ENCODE results near the gene NDUFV3.
"Not testable (repeated sequence)": the region's sequence is repeated elsewhere in the genome, so short reads cannot be mapped to it uniquely, and the experiment has no call there.

DNA sequence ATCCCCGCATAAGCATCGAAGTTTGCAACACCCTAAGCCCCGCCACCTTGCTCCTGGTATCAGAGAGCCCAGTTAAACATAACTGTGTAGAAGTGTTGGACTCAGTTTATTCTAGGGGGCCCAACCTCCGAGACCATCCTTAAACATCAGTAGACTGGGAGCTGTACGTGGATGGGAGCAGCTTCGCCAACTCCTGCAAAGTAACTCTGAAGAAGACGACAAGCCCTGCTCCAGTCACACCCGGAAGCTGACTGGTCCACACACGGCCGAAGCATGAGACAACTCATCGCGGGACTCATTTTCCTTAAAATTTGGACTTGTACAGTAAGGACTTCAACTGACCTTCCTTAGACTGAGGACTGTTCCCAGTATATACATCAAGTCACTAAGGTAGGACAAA lies 40.9 kb downstream of the NDUFV3 start:
- TF ChIP-seq, protein P1, sequence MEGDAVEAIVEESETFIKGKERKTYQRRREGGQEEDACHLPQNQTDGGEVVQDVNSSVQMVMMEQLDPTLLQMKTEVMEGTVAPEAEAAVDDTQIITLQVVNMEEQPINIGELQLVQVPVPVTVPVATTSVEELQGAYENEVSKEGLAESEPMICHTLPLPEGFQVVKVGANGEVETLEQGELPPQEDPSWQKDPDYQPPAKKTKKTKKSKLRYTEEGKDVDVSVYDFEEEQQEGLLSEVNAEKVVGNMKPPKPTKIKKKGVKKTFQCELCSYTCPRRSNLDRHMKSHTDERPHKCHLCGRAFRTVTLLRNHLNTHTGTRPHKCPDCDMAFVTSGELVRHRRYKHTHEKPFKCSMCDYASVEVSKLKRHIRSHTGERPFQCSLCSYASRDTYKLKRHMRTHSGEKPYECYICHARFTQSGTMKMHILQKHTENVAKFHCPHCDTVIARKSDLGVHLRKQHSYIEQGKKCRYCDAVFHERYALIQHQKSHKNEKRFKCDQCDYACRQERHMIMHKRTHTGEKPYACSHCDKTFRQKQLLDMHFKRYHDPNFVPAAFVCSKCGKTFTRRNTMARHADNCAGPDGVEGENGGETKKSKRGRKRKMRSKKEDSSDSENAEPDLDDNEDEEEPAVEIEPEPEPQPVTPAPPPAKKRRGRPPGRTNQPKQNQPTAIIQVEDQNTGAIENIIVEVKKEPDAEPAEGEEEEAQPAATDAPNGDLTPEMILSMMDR (conservative IDR thresholded peaks at IDR 0.05 in 1 of 2, IDR thresholded peaks at IDR 0.05 in 1 of 2; ENCODE audit: low read depth in 1 of 2, low read length in 2 of 2), result not testable (repeated sequence)
- not testable (repeated sequence) for TF ChIP-seq EZH2 (IDR thresholded peaks at IDR 0.05; ENCODE audit: low read length, missing control alignments)

Measured in fibroblast of lung (primary cell).